Uterus (tissue), 2 donors: Measurements from ENCODE around the gene ANKRD45.

ENCODE experiments used
- CTCF ChIP-seq, 4 experiments: fragments of 200-600 bp in 2 of 4; fragments of 450-650 bp in 2 of 4; sonication (generic) in 2 of 4; IDR thresholded peaks; one replicate each; pipeline ENCODE4 v1.5.1; 2016 to 2019; ENCODE audit warnings: antibody characterized with exemption in 4 of 4, mild to moderate bottlenecking in 2 of 4, moderate library complexity in 1 of 4
- POLR2A ChIP-seq, 2 donors: fragments of 450-650 bp; IDR thresholded peaks; one replicate each; pipeline ENCODE4 v1.6.1; 2016; ENCODE audit warnings: antibody characterized with exemption in 2 of 2, mild to moderate bottlenecking in 1 of 2, moderate library complexity in 1 of 2

DNA sequence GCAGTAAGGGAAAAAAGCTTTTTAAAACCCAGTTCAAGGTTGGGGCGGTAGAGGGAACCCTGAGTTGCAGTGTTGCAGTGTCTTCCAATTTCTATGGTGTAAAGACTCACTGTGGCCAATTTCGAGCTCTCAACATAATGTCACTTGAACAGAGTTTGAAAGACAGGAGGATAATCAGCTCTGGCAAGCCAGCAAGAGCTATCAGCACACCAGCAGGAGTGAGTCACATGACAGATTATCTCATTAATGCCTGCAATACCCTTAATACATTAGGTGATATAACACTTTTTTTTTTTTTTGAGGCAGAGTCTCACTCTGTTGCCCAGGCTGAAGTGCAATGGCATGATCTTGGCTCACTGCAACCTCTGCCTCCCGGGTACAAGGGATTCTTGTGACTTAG is 89.6 kb downstream of the ANKRD45 start:
- TF ChIP-seq POLR2A (IDR thresholded peaks at IDR 0.05) (no peak), CTCF (IDR thresholded peaks at IDR 0.05) (no peak)
